Tibial nerve (tissue), 4 donors: ENCODE results near the gene MYO1A. TPM values are rescaled to one million over a fixed set of nuclear protein-coding genes. Genes with fewer than 3 reads are reported as not detected.

Experiments
- DNase-seq, 2 donors: peaks; one replicate each; pipeline ENCODE4 v3.0.0-alpha.2; 2019; ENCODE audit warnings: low spot score in 2 of 2
- H3K27ac ChIP-seq, 4 donors: fragments of 200-600 bp; sonication (generic) in 3 of 4; one replicate each; pipeline ENCODE4 v1.5.1; 2017 to 2019; ENCODE audit warnings: mild to moderate bottlenecking in 1 of 4
- H3K27me3 ChIP-seq, 2 donors: fragments of 200-600 bp; sonication (generic) in 1 of 2; one replicate each; pipeline versions ENCODE4 v1.5.1 to v1.6.0; 2017 to 2019
- H3K36me3 ChIP-seq, 3 donors: fragments of 200-600 bp; sonication (generic); one replicate each; pipeline ENCODE4 v1.5.1; 2018 to 2019
- H3K4me1 ChIP-seq, 4 donors: fragments of 200-600 bp; sonication (generic) in 3 of 4; one replicate each; pipeline ENCODE4 v1.5.1; 2017 to 2019
- H3K4me3 ChIP-seq, 4 donors: fragments of 200-600 bp; sonication (generic) in 3 of 4; one replicate each; pipeline ENCODE4 v1.5.1; 2017 to 2019; ENCODE audit warnings: mild to moderate bottlenecking in 1 of 4, moderate library complexity in 1 of 4
- H3K9me3 ChIP-seq, 4 donors: fragments of 200-600 bp; sonication (generic) in 3 of 4; one replicate each; pipeline ENCODE4 v1.5.1; 2017 to 2019
- CTCF ChIP-seq, 5 experiments: fragments of 200-600 bp in 3 of 5; fragments of 450-650 bp in 2 of 5; sonication (generic) in 3 of 5; IDR thresholded peaks; one replicate each; pipeline ENCODE4 v1.5.1; 2016 to 2019; ENCODE audit warnings: antibody characterized with exemption in 5 of 5, mild to moderate bottlenecking in 3 of 5, moderate library complexity in 2 of 5
- EP300 ChIP-seq, 2 donors: sonication (generic); formaldehyde crosslinking; IDR thresholded peaks; one replicate each; pipeline ENCODE4 v1.6.1; 2017; ENCODE audit warnings: antibody characterized with exemption in 2 of 2, mild to moderate bottlenecking in 1 of 2
- POLR2A ChIP-seq, 2 donors: fragments of 450-650 bp; IDR thresholded peaks; one replicate each; pipeline ENCODE4 v1.6.1; 2017; ENCODE audit warnings: antibody characterized with exemption in 2 of 2, mild to moderate bottlenecking in 2 of 2, moderate library complexity in 2 of 2
- WGBS, 2 donors: methylation state at CpG; one replicate each; pipeline ENCODE4 v1.1.5; 2018; 5-methylcytosine and 5-hydroxymethylcytosine counted together
- total RNA-seq, 4 donors: library from RNA; depleted of rRNA; stranded (reverse); fragments of >200 nt; gene quantifications; one replicate each; pipeline ENCODE4 v1.1.0, GENCODE V29; 2016

MYO1A gene
- total RNA-seq, 4 donors from 2014 or later, result 0.30 to 0.59 TPM; not detected in 2

GRCh38 chr12:56980268-56980667 lies 69.7 kb downstream of the MYO1A start:
- Histone ChIP-seq H3K4me3 (no peak overlapping the region), H3K9me3 (no peaks in the 10 kb centered on the region), H3K4me1 (no peaks in the 10 kb centered on the region), H3K36me3 (peaks cover 0 to 22% (median 0%) of the 10 kb centered on the region in 3 donors), H3K27me3 (no peaks in the 10 kb centered on the region), H3K27ac (no peak overlapping the region)
- DNase-seq, result no peak
- WGBS, 2 donors, result 96 to 97% methylated on average over 6 of the region's 6 CpGs
- TF ChIP-seq EP300 (IDR thresholded peaks at IDR 0.05) (no peak), CTCF (IDR thresholded peaks at IDR 0.05) (no peak), POLR2A (IDR thresholded peaks at IDR 0.05) (no peak)

- Histone ChIP-seq H3K4me1 (no peaks in the 10 kb centered on the region), H3K9me3 (no peaks in the 10 kb centered on the region), H3K36me3 (peaks cover 0 to 22% (median 0%) of the 10 kb centered on the region in 3 donors), H3K27ac (no peak overlapping the region), H3K27me3 (no peaks in the 10 kb centered on the region), H3K4me3 (no peak overlapping the region)
- TF ChIP-seq POLR2A (IDR thresholded peaks at IDR 0.05) (no peak), CTCF (IDR thresholded peaks at IDR 0.05) (no peak), EP300 (IDR thresholded peaks at IDR 0.05) (no peak)
- DNase-seq, result no peak
- WGBS, 2 donors, result 95 to 96% methylated on average over 3 of the region's 3 CpGs
Measured at GRCh38 chr12:56979628-56980027, 70.3 kb downstream of the MYO1A start.

Other genes with a start within 250 kb of the MYO1A start
- gene SDR9C7, start 115.7 kb downstream of the MYO1A start, total RNA-seq, result not detected
- gene RDH16, start 92.5 kb downstream of the MYO1A start, total RNA-seq, result 1 to 10 TPM in 3 of 4 donors, not detected in 1; 1.5 to 1.8 (median 1.7) TPM
- 1 to 10 TPM; 3.6 to 6.8 (median 5.4) TPM for gene ZBTB39, start 43.6 kb downstream of the MYO1A start, total RNA-seq
- gene TAC3, start 33.6 kb downstream of the MYO1A start, total RNA-seq, result not detected
- 10 to 100 TPM in 1 of 4 donors, 1 to 10 TPM in 3; 4.8 to 10.2 (median 6.6) TPM for gene NEMP1, start 28.7 kb upstream of the MYO1A start, total RNA-seq
- 10 to 100 TPM; 29.3 to 42.2 (median 38.6) TPM for gene NAB2, start 39.0 kb upstream of the MYO1A start, total RNA-seq
- 100 to 1,000 TPM; 140 to 247 (median 183) TPM for gene STAT6, start 61.2 kb upstream of the MYO1A start, total RNA-seq
- gene LRP1, start 78.4 kb upstream of the MYO1A start, total RNA-seq, result 100 to 1,000 TPM; 410 to 653 (median 527) TPM
- not detected for gene LRP1-AS, start 97.5 kb upstream of the MYO1A start, total RNA-seq
- gene NXPH4, start 166.7 kb upstream of the MYO1A start, total RNA-seq, result 1 to 10 TPM in 1 of 4 donors, not detected in 3; 4.2 TPM
- 10 to 100 TPM; 18.4 to 77.3 (median 32.6) TPM for gene SHMT2, start 179.6 kb upstream of the MYO1A start, total RNA-seq
- 1 to 10 TPM in 3 of 4 donors, not detected in 1; 1.7 to 5.0 (median 3.6) TPM for gene STAC3, start 201.1 kb upstream of the MYO1A start, total RNA-seq